Astrocyte (in vitro differentiated cells and primary cell): ENCODE data around the gene ANKRD33B. TPM values are rescaled to one million over a fixed set of nuclear protein-coding genes. Genes with fewer than 3 reads are reported as not detected.
A peak's percentile ranks its signal among the peaks of the same experiment; 100 is the strongest.

Experiments
- DNase-seq: peaks from one replicate; pipeline ENCODE4 v3.0.0-alpha.2; 2010; ENCODE audit warnings: low read depth
- FAIRE-seq: peaks from 2 replicates; lab custom pipeline; 2011; peaks lifted over from hg19 to GRCh38; lab: Jason Lieb, UNC
- H2AFZ ChIP-seq: 2 replicates; pipeline ENCODE4 v1.6.0; 2012; ENCODE audit warnings: low read depth, low read length, inconsistent platforms
- H3K27ac ChIP-seq: 2 replicates; pipeline ENCODE4 v1.5.1; 2011; ENCODE audit warnings: low read depth, low read length, inconsistent platforms
- H3K27me3 ChIP-seq: 2 replicates; pipeline ENCODE4 v1.6.0; 2011; ENCODE audit warnings: low read length, inconsistent platforms; ENCODE audit not compliant: insufficient read depth
- H3K36me3 ChIP-seq: 2 replicates; pipeline ENCODE4 v1.5.1; 2011; ENCODE audit warnings: low read length, inconsistent platforms; ENCODE audit not compliant: insufficient read depth
- H3K4me1 ChIP-seq: 2 replicates; pipeline ENCODE4 v1.5.1; 2011; ENCODE audit warnings: low read length, inconsistent platforms; ENCODE audit not compliant: insufficient read depth
- H3K4me2 ChIP-seq: 2 replicates; pipeline ENCODE4 v1.6.0; 2012; ENCODE audit warnings: low read length, inconsistent platforms
- H3K4me3 ChIP-seq: 2 replicates; pipeline ENCODE4 v1.5.1; 2011; ENCODE audit warnings: low read depth, mild to moderate bottlenecking, low read length, inconsistent platforms; ENCODE audit not compliant: insufficient read depth
- H3K79me2 ChIP-seq: 2 replicates; pipeline ENCODE4 v1.6.0; 2012; ENCODE audit warnings: mild to moderate bottlenecking, low read length, inconsistent platforms; ENCODE audit not compliant: insufficient read depth
- H3K9ac ChIP-seq: 2 replicates; pipeline ENCODE4 v1.6.0; 2012; ENCODE audit warnings: mild to moderate bottlenecking, low read length, inconsistent platforms
- H3K9me3 ChIP-seq: 2 replicates; pipeline ENCODE4 v1.5.1; 2012; ENCODE audit warnings: low read depth, mild to moderate bottlenecking, low read length, inconsistent platforms; ENCODE audit not compliant: insufficient read depth
- H4K20me1 ChIP-seq: 2 replicates; pipeline ENCODE4 v1.6.0; 2012; ENCODE audit warnings: low read length, inconsistent platforms; ENCODE audit not compliant: insufficient read depth
- H3K27ac Mint-ChIP-seq: one replicate; pipeline ENCODE4 v1.8.0; 2021; ENCODE audit warnings: mild to moderate bottlenecking, mixed read lengths; ENCODE audit not compliant: unreplicated experiment
- H3K27me3 Mint-ChIP-seq: one replicate; pipeline ENCODE4 v1.8.0; 2021; ENCODE audit warnings: low read depth, mixed read lengths; ENCODE audit not compliant: unreplicated experiment
- H3K36me3 Mint-ChIP-seq: one replicate; pipeline ENCODE4 v1.8.0; 2021; ENCODE audit warnings: low read depth, mixed read lengths; ENCODE audit not compliant: unreplicated experiment
- H3K4me1 Mint-ChIP-seq: one replicate; pipeline ENCODE4 v1.8.0; 2021; ENCODE audit warnings: low read depth, mixed read lengths; ENCODE audit not compliant: unreplicated experiment
- H3K4me3 Mint-ChIP-seq: one replicate; pipeline ENCODE4 v1.8.0; 2021; ENCODE audit warnings: mild to moderate bottlenecking, moderate library complexity, mixed read lengths; ENCODE audit not compliant: unreplicated experiment
- H3K9me3 Mint-ChIP-seq: one replicate; pipeline ENCODE4 v1.8.0; 2021; ENCODE audit warnings: mild to moderate bottlenecking, mixed read lengths; ENCODE audit not compliant: unreplicated experiment
- EZH2 ChIP-seq: IDR thresholded peaks from 2 replicates; pipeline ENCODE4 v1.6.1; 2012; ENCODE audit warnings: mild to moderate bottlenecking, low read length, inconsistent platforms; ENCODE audit not compliant: insufficient read depth
- total RNA-seq: library from RNA; stranded (reverse); gene quantifications from 2 replicates; pipeline ENCODE4 v1.2.1, GENCODE V29; 2021
- TF ChIP-seq, protein P1 (sequence below): IDR thresholded peaks from 2 replicates; pipeline ENCODE4 v1.5.1; 2011; ENCODE audit warnings: low read depth, mild to moderate bottlenecking, inconsistent platforms, low read length, moderate library complexity; ENCODE audit not compliant: insufficient read depth

The ANKRD33B gene
- total RNA-seq, 1 donor from 2014 or later, result 22.7 TPM

DNA sequence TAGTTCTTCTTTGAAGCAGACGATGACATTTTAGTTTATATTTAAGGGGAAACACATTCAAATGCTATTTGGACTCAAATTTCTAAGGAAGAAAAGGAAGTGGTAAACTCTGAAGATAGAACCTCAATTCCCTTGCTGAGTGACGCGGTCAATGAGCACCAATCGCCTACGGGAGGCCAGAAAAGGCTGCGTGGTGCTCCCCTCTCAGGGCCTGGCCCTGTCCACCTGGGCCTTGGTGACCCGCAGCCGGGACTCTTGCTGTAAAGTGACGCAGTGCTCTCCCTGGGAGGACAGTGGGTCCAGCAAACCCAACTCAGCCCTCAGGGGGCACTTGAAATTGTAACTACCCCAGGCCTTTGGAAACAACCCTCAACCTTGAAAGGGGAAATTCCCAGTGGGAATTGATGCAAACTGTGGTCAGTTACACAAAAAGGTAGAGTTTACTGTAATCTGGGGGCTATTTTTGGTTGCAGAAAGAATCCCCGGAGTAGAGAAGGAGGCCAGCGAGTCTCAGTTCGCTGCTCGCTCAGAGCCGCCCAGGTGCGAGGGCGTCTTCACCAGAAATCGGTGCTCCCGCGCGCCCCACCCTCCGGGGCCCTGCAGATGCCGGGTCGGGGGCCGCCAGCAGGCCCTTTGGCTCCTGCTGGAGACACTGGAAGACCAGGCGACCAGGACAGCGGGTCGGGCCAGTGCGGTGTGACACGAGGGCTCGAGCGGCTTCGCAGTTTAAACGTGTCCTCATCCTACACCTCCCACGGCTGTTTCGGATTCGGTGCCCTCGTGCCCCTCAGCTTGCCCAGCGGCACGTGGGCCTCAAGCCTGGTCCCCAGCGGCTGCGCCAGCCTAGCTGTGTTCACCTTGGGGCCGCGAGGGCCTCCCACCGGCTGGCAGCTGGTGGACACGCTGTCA, 1.4 kb upstream of the ANKRD33B start:
- Mint-ChIP-seq H3K4me1 (peaks cover 32% of the 10 kb centered on the region), H3K4me3 (peak overlapping the region; percentile 76), H3K36me3 (no peaks in the 10 kb centered on the region), H3K9me3 (no peaks in the 10 kb centered on the region), H3K27me3 (no peaks in the 10 kb centered on the region), H3K27ac (no peak overlapping the region)
- Histone ChIP-seq H3K4me1 (peaks cover 19% of the 10 kb centered on the region), H3K9me3 (no peaks in the 10 kb centered on the region), H3K27me3 (no peaks in the 10 kb centered on the region), H3K27ac (no peak overlapping the region), H3K4me2 (peak overlapping the region; percentile 92), H3K4me3 (peak overlapping the region; percentile 57), H3K9ac (peak overlapping the region; percentile 86), H4K20me1 (peaks cover 24% of the 10 kb centered on the region), H2AFZ (peak overlapping the region; percentile 81), H3K79me2 (no peaks in the 10 kb centered on the region), H3K36me3 (no peaks in the 10 kb centered on the region)
- FAIRE-seq, result no peak
- TF ChIP-seq EZH2, result no peak
- TF ChIP-seq, protein P1, sequence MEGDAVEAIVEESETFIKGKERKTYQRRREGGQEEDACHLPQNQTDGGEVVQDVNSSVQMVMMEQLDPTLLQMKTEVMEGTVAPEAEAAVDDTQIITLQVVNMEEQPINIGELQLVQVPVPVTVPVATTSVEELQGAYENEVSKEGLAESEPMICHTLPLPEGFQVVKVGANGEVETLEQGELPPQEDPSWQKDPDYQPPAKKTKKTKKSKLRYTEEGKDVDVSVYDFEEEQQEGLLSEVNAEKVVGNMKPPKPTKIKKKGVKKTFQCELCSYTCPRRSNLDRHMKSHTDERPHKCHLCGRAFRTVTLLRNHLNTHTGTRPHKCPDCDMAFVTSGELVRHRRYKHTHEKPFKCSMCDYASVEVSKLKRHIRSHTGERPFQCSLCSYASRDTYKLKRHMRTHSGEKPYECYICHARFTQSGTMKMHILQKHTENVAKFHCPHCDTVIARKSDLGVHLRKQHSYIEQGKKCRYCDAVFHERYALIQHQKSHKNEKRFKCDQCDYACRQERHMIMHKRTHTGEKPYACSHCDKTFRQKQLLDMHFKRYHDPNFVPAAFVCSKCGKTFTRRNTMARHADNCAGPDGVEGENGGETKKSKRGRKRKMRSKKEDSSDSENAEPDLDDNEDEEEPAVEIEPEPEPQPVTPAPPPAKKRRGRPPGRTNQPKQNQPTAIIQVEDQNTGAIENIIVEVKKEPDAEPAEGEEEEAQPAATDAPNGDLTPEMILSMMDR, result no peak
- no peak for DNase-seq

DNA sequence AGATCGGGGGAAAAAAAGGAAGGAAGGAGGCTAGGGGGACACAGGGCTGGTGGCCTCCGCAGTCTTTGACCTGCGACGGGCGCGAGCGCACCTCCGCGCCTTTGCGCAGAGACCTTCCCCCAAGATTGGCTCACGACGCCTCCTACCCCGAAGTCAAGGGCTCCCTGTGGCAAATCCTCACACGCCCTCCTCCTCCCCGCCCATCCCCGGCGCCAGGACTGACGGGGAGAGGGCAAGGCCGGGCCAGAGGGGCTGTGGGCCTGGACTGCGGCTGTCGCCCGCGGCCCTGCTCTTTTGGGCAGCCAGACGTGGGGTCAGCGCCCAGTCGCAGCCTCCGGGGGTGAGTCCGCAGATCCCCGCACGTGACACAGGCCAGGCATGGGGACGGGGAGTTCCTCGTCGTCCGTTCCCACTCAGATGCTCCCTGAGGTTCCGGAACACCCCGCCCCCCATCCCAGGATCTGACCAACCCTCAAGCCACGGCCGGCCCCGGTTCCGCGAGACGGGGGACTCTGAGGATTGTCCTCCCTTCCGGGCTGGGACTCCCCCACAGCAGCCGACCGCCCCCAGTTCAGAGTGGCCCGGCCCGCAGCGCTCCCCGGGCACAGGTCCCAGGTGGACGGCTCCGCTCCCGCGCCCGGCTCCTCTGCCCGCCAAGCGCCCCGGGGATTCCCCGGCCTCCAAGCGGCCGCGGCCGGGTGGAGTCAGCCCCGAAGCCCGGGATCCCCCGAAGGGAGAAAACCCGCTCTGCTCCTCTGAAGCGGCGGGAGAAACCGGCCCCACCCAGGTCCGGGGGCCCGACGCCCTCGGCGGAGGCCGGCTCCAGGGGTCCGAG, 543 bp upstream of the ANKRD33B start:
- peak overlapping the region; percentile 66 for H3K27ac ChIP-seq
- Mint-ChIP-seq H3K36me3 (no peaks in the 10 kb centered on the region), H3K27ac (no peak overlapping the region), H3K27me3 (no peaks in the 10 kb centered on the region), H3K9me3 (no peaks in the 10 kb centered on the region), H3K4me3 (peak overlapping the region; percentile 76), H3K4me1 (peaks cover 33% of the 10 kb centered on the region)
- TF ChIP-seq, protein P1, result no peak
- peak; percentile 49 for TF ChIP-seq EZH2
- peaks cover 33% of the 10 kb centered on the region for H4K20me1 ChIP-seq
- H3K9me3 ChIP-seq, result no peaks in the 10 kb centered on the region
- H3K27me3 ChIP-seq, result no peaks in the 10 kb centered on the region
- peak overlapping the region; percentile 81 for H2AFZ ChIP-seq
- peaks cover 17% of the 10 kb centered on the region for H3K4me1 ChIP-seq
- peak overlapping the region; percentile 57 for H3K4me3 ChIP-seq
- FAIRE-seq, result no peak
- H3K9ac ChIP-seq, result peak overlapping the region; percentile 86
- no peak for DNase-seq
- peaks cover 3% of the 10 kb centered on the region for H3K79me2 ChIP-seq
- peak overlapping the region; percentile 92 for H3K4me2 ChIP-seq
- H3K36me3 ChIP-seq, result no peaks in the 10 kb centered on the region
